SU-DHL-6 (cell line): ENCODE measurements around the gene SYNC.

ENCODE experiments used
- H2AFZ ChIP-seq: fragments of 200-600 bp; sonication (generic); 2 replicates; pipeline ENCODE4 v1.6.1; 2014; ENCODE audit warnings: low read depth, mild to moderate bottlenecking, moderate library complexity, mixed read lengths, antibody characterized with exemption, low read length; ENCODE audit not compliant: severe bottlenecking
- H3F3A ChIP-seq: fragments of 200-600 bp; shearing (Covaris generic); 2 replicates; pipeline ENCODE4 v1.6.0; 2016; ENCODE audit warnings: antibody characterized with exemption, mild to moderate bottlenecking; ENCODE audit not compliant: insufficient read depth
- H3K27ac ChIP-seq: fragments of 200-600 bp; sonication (generic); 2 replicates; pipeline ENCODE4 v1.5.1; 2016; ENCODE audit warnings: low read depth, mild to moderate bottlenecking, low read length, moderate library complexity, mixed read lengths
- H3K27me3 ChIP-seq: fragments of 200-600 bp; sonication (generic), shearing (Covaris generic); 2 replicates; pipeline ENCODE4 v1.6.0; 2014; ENCODE audit warnings: mild to moderate bottlenecking, low read length
- H3K36me3 ChIP-seq: fragments of 200-600 bp; sonication (generic); 2 replicates; pipeline ENCODE4 v1.6.1; 2014; ENCODE audit warnings: mild to moderate bottlenecking, low read length, mixed read lengths
- H3K4me2 ChIP-seq: fragments of 300-600, 200-600 bp; shearing (Covaris generic), sonication (generic); 2 replicates; pipeline ENCODE4 v1.6.0; 2014; ENCODE audit warnings: low read length, low read depth, mild to moderate bottlenecking; ENCODE audit not compliant: poor library complexity, severe bottlenecking
- H3K4me3 ChIP-seq: fragments of 200-600 bp; sonication (generic); 2 replicates; pipeline ENCODE4 v1.5.1; 2014; ENCODE audit warnings: antibody characterized with exemption, low read length, mild to moderate bottlenecking, mixed read lengths; ENCODE audit not compliant: insufficient read depth, poor library complexity, severe bottlenecking
- H3K79me2 ChIP-seq: fragments of 200-600 bp; sonication (generic); 2 replicates; pipeline ENCODE4 v1.6.1; 2014; ENCODE audit warnings: mild to moderate bottlenecking, low read length, moderate library complexity; ENCODE audit not compliant: insufficient read depth
- H3K9ac ChIP-seq: fragments of 200-600 bp; sonication (generic); 2 replicates; pipeline ENCODE4 v1.7.0; 2014; ENCODE audit warnings: mild to moderate bottlenecking, low read length
- H3K9me2 ChIP-seq: fragments of 200-600 bp; sonication (generic); replicated peaks from 2 replicates; pipeline ENCODE4 v1.6.1; 2014; ENCODE audit warnings: low read length; ENCODE audit not compliant: insufficient read depth
- H3K9me3 ChIP-seq: fragments of 200-600 bp; sonication (generic); 2 replicates; pipeline ENCODE4 v1.6.1; 2014; ENCODE audit warnings: low read length, mixed read lengths; ENCODE audit not compliant: insufficient read depth
- H4K20me1 ChIP-seq: fragments of 200-600 bp; sonication (generic); 2 replicates; pipeline ENCODE4 v1.6.1; 2014; ENCODE audit warnings: low read depth, mild to moderate bottlenecking, antibody characterized with exemption, low read length, moderate library complexity, mixed read lengths
- EZH2phosphoT487 ChIP-seq: fragments of 200-600 bp; sonication (generic), shearing (Covaris generic); conservative IDR thresholded peaks from 2 replicates; pipeline ENCODE4 v1.6.1; 2018; ENCODE audit warnings: mild to moderate bottlenecking, antibody characterized with exemption, low read length, moderate library complexity, mixed read lengths
- TF ChIP-seq, protein P1 (sequence below): fragments of 200-600 bp; sonication (generic); IDR thresholded peaks from one replicate; pipeline ENCODE4 v1.5.1; 2017; ENCODE audit warnings: antibody characterized with exemption, mild to moderate bottlenecking, low read length, moderate library complexity; ENCODE audit not compliant: insufficient read depth, poor library complexity, severe bottlenecking

SYNC gene

DNA sequence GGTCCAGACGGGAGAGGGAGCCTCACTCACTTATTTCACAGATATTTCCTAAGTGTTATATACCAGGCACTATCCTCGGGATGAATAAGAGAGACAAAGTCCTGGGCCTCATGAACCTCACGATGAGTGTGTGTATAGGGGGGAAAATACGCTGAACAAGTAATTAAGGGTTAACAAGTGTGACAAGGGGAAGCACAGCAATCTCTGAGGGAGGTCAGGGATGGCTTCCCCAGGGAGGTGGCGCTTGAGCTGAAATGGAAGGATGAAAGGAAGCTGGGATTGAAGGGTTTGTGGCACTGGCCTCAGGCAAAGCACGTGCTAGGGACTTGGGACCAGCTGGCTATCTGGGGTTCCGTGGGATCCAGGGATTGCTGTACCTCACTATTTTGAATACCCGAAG is 46.4 kb upstream of the SYNC start:
- no peak overlapping the region for H3K27ac ChIP-seq

DNA sequence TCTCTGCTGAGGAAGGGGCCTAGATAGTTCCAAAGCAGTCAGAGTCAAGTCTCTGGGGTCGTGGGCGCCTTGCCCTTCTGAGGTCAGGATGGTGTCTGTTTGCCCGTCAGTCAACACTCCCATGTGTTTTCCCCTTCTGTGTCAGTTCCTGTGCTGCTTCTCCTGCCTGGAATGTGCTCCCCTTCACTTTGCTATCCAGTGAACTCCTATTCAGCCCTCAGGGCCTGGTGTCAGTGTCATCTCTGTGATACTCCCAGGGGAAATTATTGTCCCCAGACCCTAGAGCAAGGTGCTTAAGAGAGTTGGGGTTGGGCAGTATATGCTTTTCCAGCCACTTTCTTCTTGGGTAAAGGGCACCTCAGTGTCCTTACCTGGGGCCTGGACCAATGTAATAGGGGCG is 45.8 kb upstream of the SYNC start:
- TF ChIP-seq, protein P1, sequence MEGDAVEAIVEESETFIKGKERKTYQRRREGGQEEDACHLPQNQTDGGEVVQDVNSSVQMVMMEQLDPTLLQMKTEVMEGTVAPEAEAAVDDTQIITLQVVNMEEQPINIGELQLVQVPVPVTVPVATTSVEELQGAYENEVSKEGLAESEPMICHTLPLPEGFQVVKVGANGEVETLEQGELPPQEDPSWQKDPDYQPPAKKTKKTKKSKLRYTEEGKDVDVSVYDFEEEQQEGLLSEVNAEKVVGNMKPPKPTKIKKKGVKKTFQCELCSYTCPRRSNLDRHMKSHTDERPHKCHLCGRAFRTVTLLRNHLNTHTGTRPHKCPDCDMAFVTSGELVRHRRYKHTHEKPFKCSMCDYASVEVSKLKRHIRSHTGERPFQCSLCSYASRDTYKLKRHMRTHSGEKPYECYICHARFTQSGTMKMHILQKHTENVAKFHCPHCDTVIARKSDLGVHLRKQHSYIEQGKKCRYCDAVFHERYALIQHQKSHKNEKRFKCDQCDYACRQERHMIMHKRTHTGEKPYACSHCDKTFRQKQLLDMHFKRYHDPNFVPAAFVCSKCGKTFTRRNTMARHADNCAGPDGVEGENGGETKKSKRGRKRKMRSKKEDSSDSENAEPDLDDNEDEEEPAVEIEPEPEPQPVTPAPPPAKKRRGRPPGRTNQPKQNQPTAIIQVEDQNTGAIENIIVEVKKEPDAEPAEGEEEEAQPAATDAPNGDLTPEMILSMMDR, result no peak
- TF ChIP-seq EZH2phosphoT487, result no peak
- Histone ChIP-seq H3F3A (no peaks in the 10 kb centered on the region), H4K20me1 (no peaks in the 10 kb centered on the region), H3K4me2 (no peak overlapping the region), H3K36me3 (no peaks in the 10 kb centered on the region), H3K79me2 (no peaks in the 10 kb centered on the region), H3K9me3 (no peaks in the 10 kb centered on the region), H3K9ac (no peak overlapping the region), H3K4me3 (no peak overlapping the region), H3K9me2 (no peaks in the 10 kb centered on the region), H3K27ac (no peak overlapping the region), H2AFZ (no peak overlapping the region), H3K27me3 (no peaks in the 10 kb centered on the region)

More for the DNA sequence above, 46.4 kb upstream of the SYNC start:
- H4K20me1 ChIP-seq, result no peaks in the 10 kb centered on the region
- H3F3A ChIP-seq, result no peaks in the 10 kb centered on the region
- H2AFZ ChIP-seq, result no peak overlapping the region
- no peaks in the 10 kb centered on the region for H3K79me2 ChIP-seq
- TF ChIP-seq, protein P1, result no peak
- no peak for TF ChIP-seq EZH2phosphoT487
- H3K9me2 ChIP-seq, result no peaks in the 10 kb centered on the region
- H3K4me2 ChIP-seq, result no peak overlapping the region
- no peaks in the 10 kb centered on the region for H3K27me3 ChIP-seq
- H3K36me3 ChIP-seq, result no peaks in the 10 kb centered on the region
- H3K9ac ChIP-seq, result no peak overlapping the region
- no peak overlapping the region for H3K4me3 ChIP-seq
- no peaks in the 10 kb centered on the region for H3K9me3 ChIP-seq

DNA sequence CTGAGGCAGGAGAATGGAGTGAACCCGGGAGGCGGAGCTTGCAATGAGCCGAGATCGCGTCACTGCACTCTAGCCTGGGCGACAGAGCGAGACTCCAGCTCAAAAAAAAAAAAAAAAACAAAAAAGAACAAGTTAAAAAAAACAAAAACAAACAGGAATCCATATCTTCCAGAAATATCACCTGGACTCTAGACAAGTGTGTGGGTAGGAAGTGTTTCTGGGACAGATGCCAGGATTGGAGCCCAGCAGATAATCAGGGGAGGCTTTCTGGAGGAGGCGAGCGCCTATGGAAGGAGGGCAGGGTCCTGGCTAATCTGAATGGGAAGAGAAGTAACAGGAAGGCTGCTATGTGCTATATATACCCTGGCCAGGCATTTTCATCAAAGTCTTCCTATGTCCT is 43.6 kb upstream of the SYNC start:
- Histone ChIP-seq H3K36me3 (no peaks in the 10 kb centered on the region), H3K4me3 (no peak overlapping the region), H3K4me2 (no peak overlapping the region), H3K79me2 (no peaks in the 10 kb centered on the region), H3K27ac (no peak overlapping the region), H4K20me1 (no peaks in the 10 kb centered on the region), H3K27me3 (no peaks in the 10 kb centered on the region), H3K9me2 (no peaks in the 10 kb centered on the region), H3K9ac (no peak overlapping the region), H3F3A (no peaks in the 10 kb centered on the region), H3K9me3 (no peaks in the 10 kb centered on the region), H2AFZ (no peak overlapping the region)
- TF ChIP-seq, protein P1, result no peak
- TF ChIP-seq EZH2phosphoT487, result no peak

DNA sequence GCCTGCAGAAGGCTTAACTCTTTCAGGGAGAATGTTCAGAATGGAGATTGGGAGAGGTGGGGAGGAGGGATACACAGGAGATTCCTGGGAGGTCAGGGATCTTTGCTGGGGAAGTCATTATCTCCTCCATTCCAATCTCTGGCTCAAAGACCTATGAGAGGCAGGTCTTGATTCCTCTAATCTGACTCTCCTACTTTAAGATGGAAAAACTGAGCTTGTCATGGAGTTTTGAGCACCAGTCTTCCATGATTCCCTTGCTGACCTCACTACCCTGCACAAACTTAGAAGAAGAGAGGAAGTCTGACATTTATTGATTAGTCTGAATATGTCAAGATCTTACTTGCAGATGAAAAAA is 41.5 kb upstream of the SYNC start:
- Histone ChIP-seq H3K27ac (no peak overlapping the region), H3K9me2 (no peaks in the 10 kb centered on the region), H3K36me3 (no peaks in the 10 kb centered on the region), H3K27me3 (no peaks in the 10 kb centered on the region), H3K4me3 (no peak overlapping the region), H3F3A (no peaks in the 10 kb centered on the region), H3K79me2 (no peaks in the 10 kb centered on the region), H3K9me3 (no peaks in the 10 kb centered on the region), H3K4me2 (no peak overlapping the region), H4K20me1 (no peaks in the 10 kb centered on the region), H3K9ac (no peak overlapping the region), H2AFZ (no peak overlapping the region)
- TF ChIP-seq, protein P1, result no peak
- no peak for TF ChIP-seq EZH2phosphoT487
